ENCODE data around the gene WFDC13. TPM values are rescaled to one million over a fixed set of nuclear protein-coding genes. Genes with fewer than 3 reads are reported as not detected.

Gene WFDC13
- total and polyA plus RNA-seq, 2 of the 8 experiments (the other 6 are each of a cell fraction or from before 2014, with no cell fraction given), result not detected

- TF ChIP-seq CHD7 (IDR thresholded peaks at IDR 0.05; ENCODE audit: insufficient replicate concordance, low read length), result no peak
- TF ChIP-seq CEBPB (IDR thresholded peaks at IDR 0.05; ENCODE audit: low read depth, low read length), result no peak
- no peak for TF ChIP-seq POU5F1 (IDR thresholded peaks at IDR 0.05; ENCODE audit: low read depth, low read length)
- TF ChIP-seq RAD21 (IDR thresholded peaks at IDR 0.05 in 1 of 2, conservative IDR thresholded peaks at IDR 0.05 in 1 of 2; ENCODE audit: low read depth in 2 of 2, low read length in 2 of 2), result no peak
Observed at GRCh38 chr20:45732199-45732598, 30.4 kb downstream of the WFDC13 start (continued).

Data from H1 (cell line).